ENCODE results near the gene STAP2.

The STAP2 gene

GRCh38 chr19:4326837-4327251, 11.8 kb downstream of the STAP2 start:
- H3K9me3 ChIP-seq (ENCODE audit: control insufficient read depth in 1 of 2, low read length in 2 of 2), result no peaks in the 10 kb centered on the region
- H3K4me1 ChIP-seq (ENCODE audit: control insufficient read depth in 1 of 2, insufficient read depth in 2 of 2, low read length in 2 of 2), result peaks cover 0 to 3% of the 10 kb centered on the region in 2 donors
- H3K9ac ChIP-seq (ENCODE audit: low read depth in 1 of 2, low read length in 2 of 2), result no peak overlapping the region
- peaks cover 3 to 8% of the 10 kb centered on the region in 2 donors for H3K36me3 ChIP-seq (ENCODE audit: control insufficient read depth in 1 of 2, insufficient read depth in 2 of 2, low read length in 2 of 2)
- no peak overlapping the region for H3K27ac ChIP-seq (ENCODE audit: low read depth, low read length)
- no peaks in the 10 kb centered on the region for H3K27me3 ChIP-seq (ENCODE audit: control insufficient read depth in 1 of 2, insufficient read depth in 2 of 2, low read length in 2 of 2)
- peak overlapping the region in 1 of 2 donors; percentile 7 for H3K4me3 ChIP-seq (ENCODE audit: low read depth in 1 of 2, low read length in 2 of 2)

- Histone ChIP-seq H3K27ac (ENCODE audit: low read depth, low read length) (no peak overlapping the region), H3K4me1 (ENCODE audit: control insufficient read depth in 1 of 2, insufficient read depth in 2 of 2, low read length in 2 of 2) (peaks cover 0 to 3% of the 10 kb centered on the region in 2 donors), H3K27me3 (ENCODE audit: control insufficient read depth in 1 of 2, insufficient read depth in 2 of 2, low read length in 2 of 2) (no peaks in the 10 kb centered on the region), H3K9ac (ENCODE audit: low read depth in 1 of 2, low read length in 2 of 2) (no peak overlapping the region), H3K36me3 (ENCODE audit: control insufficient read depth in 1 of 2, insufficient read depth in 2 of 2, low read length in 2 of 2) (peaks cover 3 to 8% of the 10 kb centered on the region in 2 donors), H3K4me3 (ENCODE audit: low read depth in 1 of 2, low read length in 2 of 2) (no peak overlapping the region), H3K9me3 (ENCODE audit: control insufficient read depth in 1 of 2, low read length in 2 of 2) (no peaks in the 10 kb centered on the region)
Observed at GRCh38 chr19:4326215-4326836, 12.3 kb downstream of the STAP2 start.

GRCh38 chr19:4324228-4324627, 14.4 kb downstream of the STAP2 start:
- H3K9me3 ChIP-seq (ENCODE audit: control insufficient read depth in 1 of 2, low read length in 2 of 2), result no peaks in the 10 kb centered on the region
- H3K4me1 ChIP-seq (ENCODE audit: control insufficient read depth in 1 of 2, insufficient read depth in 2 of 2, low read length in 2 of 2), result peaks cover 0 to 3% of the 10 kb centered on the region in 2 donors
- H3K27me3 ChIP-seq (ENCODE audit: control insufficient read depth in 1 of 2, insufficient read depth in 2 of 2, low read length in 2 of 2), result no peaks in the 10 kb centered on the region
- H3K9ac ChIP-seq (ENCODE audit: low read depth in 1 of 2, low read length in 2 of 2), result no peak overlapping the region
- no peak overlapping the region for H3K27ac ChIP-seq (ENCODE audit: low read depth, low read length)
- peaks cover 3 to 5% of the 10 kb centered on the region in 2 donors for H3K36me3 ChIP-seq (ENCODE audit: control insufficient read depth in 1 of 2, insufficient read depth in 2 of 2, low read length in 2 of 2)
- no peak overlapping the region for H3K4me3 ChIP-seq (ENCODE audit: low read depth in 1 of 2, low read length in 2 of 2)

GRCh38 chr19:4323692-4324091, 14.9 kb downstream of the STAP2 start:
- H3K4me3 ChIP-seq (ENCODE audit: low read depth in 1 of 2, low read length in 2 of 2), result no peak overlapping the region
- no peaks in the 10 kb centered on the region for H3K27me3 ChIP-seq (ENCODE audit: control insufficient read depth in 1 of 2, insufficient read depth in 2 of 2, low read length in 2 of 2)
- no peak overlapping the region for H3K27ac ChIP-seq (ENCODE audit: low read depth, low read length)
- H3K4me1 ChIP-seq (ENCODE audit: control insufficient read depth in 1 of 2, insufficient read depth in 2 of 2, low read length in 2 of 2), result peaks cover 0 to 3% of the 10 kb centered on the region in 2 donors
- peaks cover 3 to 5% of the 10 kb centered on the region in 2 donors for H3K36me3 ChIP-seq (ENCODE audit: control insufficient read depth in 1 of 2, insufficient read depth in 2 of 2, low read length in 2 of 2)
- H3K9ac ChIP-seq (ENCODE audit: low read depth in 1 of 2, low read length in 2 of 2), result no peak overlapping the region
- no peaks in the 10 kb centered on the region for H3K9me3 ChIP-seq (ENCODE audit: control insufficient read depth in 1 of 2, low read length in 2 of 2)

GRCh38 chr19:4322942-4323665, 15.5 kb downstream of the STAP2 start:
- no peaks in the 10 kb centered on the region for H3K9me3 ChIP-seq (ENCODE audit: control insufficient read depth in 1 of 2, low read length in 2 of 2)
- H3K27ac ChIP-seq (ENCODE audit: low read depth, low read length), result no peak overlapping the region
- H3K4me3 ChIP-seq (ENCODE audit: low read depth in 1 of 2, low read length in 2 of 2), result no peak overlapping the region
- H3K36me3 ChIP-seq (ENCODE audit: control insufficient read depth in 1 of 2, insufficient read depth in 2 of 2, low read length in 2 of 2), result peaks cover 3 to 5% of the 10 kb centered on the region in 2 donors
- H3K9ac ChIP-seq (ENCODE audit: low read depth in 1 of 2, low read length in 2 of 2), result no peak overlapping the region
- H3K4me1 ChIP-seq (ENCODE audit: control insufficient read depth in 1 of 2, insufficient read depth in 2 of 2, low read length in 2 of 2), result no peaks in the 10 kb centered on the region
- no peaks in the 10 kb centered on the region for H3K27me3 ChIP-seq (ENCODE audit: control insufficient read depth in 1 of 2, insufficient read depth in 2 of 2, low read length in 2 of 2)

- no peak overlapping the region for H3K9ac ChIP-seq (ENCODE audit: low read depth in 1 of 2, low read length in 2 of 2)
- no peaks in the 10 kb centered on the region for H3K4me1 ChIP-seq (ENCODE audit: control insufficient read depth in 1 of 2, insufficient read depth in 2 of 2, low read length in 2 of 2)
Observed at GRCh38 chr19:4320419-4320818, 18.2 kb downstream of the STAP2 start.

GRCh38 chr19:4319067-4319718, 19.4 kb downstream of the STAP2 start:
- Histone ChIP-seq H3K9ac (ENCODE audit: low read depth in 1 of 2, low read length in 2 of 2) (no peak overlapping the region), H3K9me3 (ENCODE audit: control insufficient read depth in 1 of 2, low read length in 2 of 2) (no peaks in the 10 kb centered on the region), H3K4me1 (ENCODE audit: control insufficient read depth in 1 of 2, insufficient read depth in 2 of 2, low read length in 2 of 2) (no peaks in the 10 kb centered on the region)

More at GRCh38 chr19:4320419-4320818, 18.2 kb downstream of the STAP2 start:
- H3K36me3 ChIP-seq (ENCODE audit: control insufficient read depth in 1 of 2, insufficient read depth in 2 of 2, low read length in 2 of 2), result no peaks in the 10 kb centered on the region
- H3K27ac ChIP-seq (ENCODE audit: low read depth, low read length), result no peak overlapping the region
- H3K27me3 ChIP-seq (ENCODE audit: control insufficient read depth in 1 of 2, insufficient read depth in 2 of 2, low read length in 2 of 2), result no peaks in the 10 kb centered on the region
- no peaks in the 10 kb centered on the region for H3K9me3 ChIP-seq (ENCODE audit: control insufficient read depth in 1 of 2, low read length in 2 of 2)
- no peak overlapping the region for H3K4me3 ChIP-seq (ENCODE audit: low read depth in 1 of 2, low read length in 2 of 2)

GRCh38 chr19:4318460-4318859, 20.2 kb downstream of the STAP2 start:
- no peaks in the 10 kb centered on the region for H3K4me1 ChIP-seq (ENCODE audit: control insufficient read depth in 1 of 2, insufficient read depth in 2 of 2, low read length in 2 of 2)
- no peak overlapping the region for H3K9ac ChIP-seq (ENCODE audit: low read depth in 1 of 2, low read length in 2 of 2)
- H3K4me3 ChIP-seq (ENCODE audit: low read depth in 1 of 2, low read length in 2 of 2), result no peak overlapping the region
- no peak overlapping the region for H3K27ac ChIP-seq (ENCODE audit: low read depth, low read length)
- no peaks in the 10 kb centered on the region for H3K9me3 ChIP-seq (ENCODE audit: control insufficient read depth in 1 of 2, low read length in 2 of 2)
- no peaks in the 10 kb centered on the region for H3K36me3 ChIP-seq (ENCODE audit: control insufficient read depth in 1 of 2, insufficient read depth in 2 of 2, low read length in 2 of 2)
- H3K27me3 ChIP-seq (ENCODE audit: control insufficient read depth in 1 of 2, insufficient read depth in 2 of 2, low read length in 2 of 2), result no peaks in the 10 kb centered on the region

More at GRCh38 chr19:4319067-4319718, 19.4 kb downstream of the STAP2 start:
- no peaks in the 10 kb centered on the region for H3K27me3 ChIP-seq (ENCODE audit: control insufficient read depth in 1 of 2, insufficient read depth in 2 of 2, low read length in 2 of 2)
- H3K36me3 ChIP-seq (ENCODE audit: control insufficient read depth in 1 of 2, insufficient read depth in 2 of 2, low read length in 2 of 2), result no peaks in the 10 kb centered on the region
- no peak overlapping the region for H3K27ac ChIP-seq (ENCODE audit: low read depth, low read length)
- no peak overlapping the region for H3K4me3 ChIP-seq (ENCODE audit: low read depth in 1 of 2, low read length in 2 of 2)

GRCh38 chr19:4316956-4317355, 21.7 kb downstream of the STAP2 start:
- H3K4me3 ChIP-seq (ENCODE audit: low read depth in 1 of 2, low read length in 2 of 2), result no peak overlapping the region
- H3K9me3 ChIP-seq (ENCODE audit: control insufficient read depth in 1 of 2, low read length in 2 of 2), result no peaks in the 10 kb centered on the region
- no peaks in the 10 kb centered on the region for H3K36me3 ChIP-seq (ENCODE audit: control insufficient read depth in 1 of 2, insufficient read depth in 2 of 2, low read length in 2 of 2)
- H3K27me3 ChIP-seq (ENCODE audit: control insufficient read depth in 1 of 2, insufficient read depth in 2 of 2, low read length in 2 of 2), result no peaks in the 10 kb centered on the region
- H3K27ac ChIP-seq (ENCODE audit: low read depth, low read length), result no peak overlapping the region
- H3K9ac ChIP-seq (ENCODE audit: low read depth in 1 of 2, low read length in 2 of 2), result no peak overlapping the region
- no peaks in the 10 kb centered on the region for H3K4me1 ChIP-seq (ENCODE audit: control insufficient read depth in 1 of 2, insufficient read depth in 2 of 2, low read length in 2 of 2)

GRCh38 chr19:4313847-4314490, 24.7 kb downstream of the STAP2 start:
- no peaks in the 10 kb centered on the region for H3K4me1 ChIP-seq (ENCODE audit: control insufficient read depth in 1 of 2, insufficient read depth in 2 of 2, low read length in 2 of 2)
- no peaks in the 10 kb centered on the region for H3K36me3 ChIP-seq (ENCODE audit: control insufficient read depth in 1 of 2, insufficient read depth in 2 of 2, low read length in 2 of 2)
- no peak overlapping the region for H3K4me3 ChIP-seq (ENCODE audit: low read depth in 1 of 2, low read length in 2 of 2)
- no peaks in the 10 kb centered on the region for H3K27me3 ChIP-seq (ENCODE audit: control insufficient read depth in 1 of 2, insufficient read depth in 2 of 2, low read length in 2 of 2)
- H3K27ac ChIP-seq (ENCODE audit: low read depth, low read length), result no peak overlapping the region
- H3K9ac ChIP-seq (ENCODE audit: low read depth in 1 of 2, low read length in 2 of 2), result no peak overlapping the region
- no peaks in the 10 kb centered on the region for H3K9me3 ChIP-seq (ENCODE audit: control insufficient read depth in 1 of 2, low read length in 2 of 2)

Measured in duodenal mucosa (tissue), 2 donors.